ENCODE measurements around the gene BRD9.

Gene BRD9

GRCh38 chr5:911601-912000, 19.0 kb upstream of the BRD9 start:
- no peak for DNase-seq (ENCODE audit: low spot score)
- no peak for TF ChIP-seq CTCF (IDR thresholded peaks at IDR 0.05; ENCODE audit: extremely low read depth, missing control alignments)

- DNase-seq (ENCODE audit: low spot score) = no peak
- TF ChIP-seq CTCF (IDR thresholded peaks at IDR 0.05; ENCODE audit: extremely low read depth, missing control alignments) = no peak
Observed at GRCh38 chr5:910769-911160, 18.2 kb upstream of the BRD9 start.

- no peak for TF ChIP-seq CTCF (IDR thresholded peaks at IDR 0.05; ENCODE audit: extremely low read depth, missing control alignments)
- DNase-seq (ENCODE audit: low spot score) = no peak
Observed at GRCh38 chr5:909994-910768, 17.6 kb upstream of the BRD9 start.

- no peak for TF ChIP-seq CTCF (IDR thresholded peaks at IDR 0.05; ENCODE audit: extremely low read depth, missing control alignments)
- no peak for DNase-seq (ENCODE audit: low spot score)
Observed at GRCh38 chr5:909086-909485, 16.5 kb upstream of the BRD9 start.

- TF ChIP-seq CTCF (IDR thresholded peaks at IDR 0.05; ENCODE audit: extremely low read depth, missing control alignments) = no peak
Observed at GRCh38 chr5:908172-908571, 15.6 kb upstream of the BRD9 start.

GRCh38 chr5:907366-907910, 14.8 kb upstream of the BRD9 start:
- DNase-seq (ENCODE audit: low spot score) = no peak
- TF ChIP-seq CTCF (IDR thresholded peaks at IDR 0.05; ENCODE audit: extremely low read depth, missing control alignments) = no peak

More at GRCh38 chr5:908172-908571, 15.6 kb upstream of the BRD9 start:
- DNase-seq (ENCODE audit: low spot score) = no peak

GRCh38 chr5:905139-905642, 12.6 kb upstream of the BRD9 start:
- DNase-seq (ENCODE audit: low spot score) = no peak
- no peak for TF ChIP-seq CTCF (IDR thresholded peaks at IDR 0.05; ENCODE audit: extremely low read depth, missing control alignments)

Data from GM20000 (cell line).